ENCODE data around the gene OR51B5. TPM values are rescaled to one million over a fixed set of nuclear protein-coding genes. Genes with fewer than 3 reads are reported as not detected.

Gene OR51B5
- total and polyA plus RNA-seq, 2 of the 4 experiments (the other 2 are of a cell fraction): 0.09 to 0.54 TPM

DNA sequence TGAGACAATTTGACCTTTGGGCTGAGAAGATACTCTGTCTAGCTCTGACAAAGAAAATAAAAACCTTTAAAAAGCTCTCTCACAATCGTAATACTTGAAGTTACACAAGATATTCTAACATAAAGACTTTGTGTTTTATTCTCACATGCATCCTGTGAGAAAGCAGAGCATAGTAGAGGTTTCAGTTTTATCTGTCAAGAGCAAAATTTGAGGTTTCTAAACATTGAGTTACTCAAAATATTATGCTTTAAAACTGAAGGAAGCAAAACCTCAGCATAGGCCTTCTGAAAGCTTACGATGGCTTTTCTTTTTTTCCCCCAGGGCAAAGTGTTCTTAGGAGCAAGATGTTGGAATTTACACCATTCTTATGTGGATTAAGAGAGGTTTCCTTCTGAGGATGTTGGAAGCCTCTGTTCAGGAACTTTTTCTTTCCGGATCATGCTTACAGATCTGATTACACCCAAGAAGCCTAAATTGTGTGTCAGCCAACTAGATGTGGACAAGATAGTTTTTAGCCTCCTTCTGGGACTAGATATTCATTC, 25.2 kb upstream of the OR51B5 start:
- Histone ChIP-seq H2AK9ac (replicated peaks; ENCODE audit: low read depth, low read length, poor library complexity) (no peak overlapping the region), H3K79me1 (ENCODE audit: low read depth in 1 of 2, low read length in 2 of 2) (peaks cover 0 to 18% of the 10 kb centered on the region in 2 experiments; a peak in 2 of 4 replicates), H2BK5ac (ENCODE audit: low read depth, low read length, poor library complexity, severe bottlenecking) (peak overlapping the region; percentile 98), H3K14ac (replicated peaks; ENCODE audit: low read depth, low read length) (peak overlapping the region; percentile 82), H4K20me1 (ENCODE audit: insufficient read depth, low read length) (no peaks in the 10 kb centered on the region), H4K91ac (ENCODE audit: insufficient read depth, low read depth, low read length) (peak overlapping the region; percentile 87), H2AFZ (replicated peaks; ENCODE audit: low read length, poor library complexity) (no peak overlapping the region), H2BK120ac (ENCODE audit: low read depth, low read length) (peak overlapping the region; percentile 100), H3K4me2 (ENCODE audit: low read depth, low read length) (no peak overlapping the region), H3K9ac (ENCODE audit: low read depth, low read length) (peak overlapping the region; percentile 41; the same call in 1 of the 2 replicates), H2BK15ac (ENCODE audit: low read depth, low read length) (peak overlapping the region; percentile 61; the same call in 2 of the 3 replicates), H3K36me3 (ENCODE audit: control insufficient read depth, insufficient read depth, low read length) (no peaks in the 10 kb centered on the region), H2AK5ac (ENCODE audit: low read depth, low read length) (peak overlapping the region; percentile 85), H3K4ac (ENCODE audit: low read depth, low read length) (peak overlapping the region; percentile 80), H3K9me1 (ENCODE audit: insufficient read depth, low read length) (peaks cover 19% of the 10 kb centered on the region), H3K9me3 (ENCODE audit: control insufficient read depth, insufficient read depth, low read length) (peaks cover 3% of the 10 kb centered on the region), H3K23ac (ENCODE audit: low read depth, low read length) (peak overlapping the region; percentile 89), H3K18ac (ENCODE audit: low read depth, low read length) (peak overlapping the region; percentile 97; the same call in 1 of the 2 replicates), H4K8ac (ENCODE audit: low read depth in 2 of 2, low read length in 2 of 2) (peak overlapping the region; percentile 93 to 97), H2BK20ac (ENCODE audit: low read depth, low read length) (peak overlapping the region; percentile 99), H3K56ac (ENCODE audit: extremely low read depth, insufficient read depth, low read length) (peak overlapping the region; percentile 84), H3K27me3 (ENCODE audit: control insufficient read depth, insufficient read depth, low read length) (no peaks in the 10 kb centered on the region), H3K4me3 (ENCODE audit: insufficient read depth, low read depth, low read length) (no peak overlapping the region), H3K27ac (ENCODE audit: insufficient read depth, low read length) (peak overlapping the region; percentile 72), H3K4me1 (ENCODE audit: control insufficient read depth, insufficient read depth, low read length) (peaks cover 23% of the 10 kb centered on the region), H4K5ac (ENCODE audit: low read depth, low read length) (peak overlapping the region; percentile 96; the same call in 1 of the 2 replicates)
- ATAC-seq (ENCODE audit: low read depth): no peak
- no TSS peak for BruUV-seq (replicated peaks)
- ChIA-PET POLR2A (ENCODE audit: unreplicated experiment) (no interaction called here), CTCF (no interaction called here)
- no peak for TF ChIP-seq MAFK (IDR thresholded peaks at IDR 0.05; ENCODE audit: low read depth, low read length)
- no peak for TF ChIP-seq RFX5 (IDR thresholded peaks at IDR 0.05; ENCODE audit: low read depth, low read length)
- no peak for TF ChIP-seq BHLHE40 (IDR thresholded peaks at IDR 0.05; ENCODE audit: low read depth, low read length)
- no peak for TF ChIP-seq CEBPB (IDR thresholded peaks at IDR 0.05; ENCODE audit: low read depth, low read length)
- TF ChIP-seq RAD21 (IDR thresholded peaks at IDR 0.05; ENCODE audit: low read length): no peak
- no peak for TF ChIP-seq SMC3 (IDR thresholded peaks at IDR 0.05; ENCODE audit: low read depth, low read length)
- TF ChIP-seq MXI1 (IDR thresholded peaks at IDR 0.05; ENCODE audit: borderline replicate concordance, low read depth, low read length): no peak
- no peak for TF ChIP-seq FOS (IDR thresholded peaks at IDR 0.05; ENCODE audit: low read depth, low read length)
- TF ChIP-seq MAZ (IDR thresholded peaks at IDR 0.05; ENCODE audit: borderline replicate concordance, low read depth, low read length): no peak
- no peak for TF ChIP-seq RCOR1 (IDR thresholded peaks at IDR 0.05; ENCODE audit: insufficient replicate concordance, low read length)
- no peak for TF ChIP-seq NFE2L2 (IDR thresholded peaks at IDR 0.05; ENCODE audit: low read depth, low read length)
- TF ChIP-seq, protein P1, sequence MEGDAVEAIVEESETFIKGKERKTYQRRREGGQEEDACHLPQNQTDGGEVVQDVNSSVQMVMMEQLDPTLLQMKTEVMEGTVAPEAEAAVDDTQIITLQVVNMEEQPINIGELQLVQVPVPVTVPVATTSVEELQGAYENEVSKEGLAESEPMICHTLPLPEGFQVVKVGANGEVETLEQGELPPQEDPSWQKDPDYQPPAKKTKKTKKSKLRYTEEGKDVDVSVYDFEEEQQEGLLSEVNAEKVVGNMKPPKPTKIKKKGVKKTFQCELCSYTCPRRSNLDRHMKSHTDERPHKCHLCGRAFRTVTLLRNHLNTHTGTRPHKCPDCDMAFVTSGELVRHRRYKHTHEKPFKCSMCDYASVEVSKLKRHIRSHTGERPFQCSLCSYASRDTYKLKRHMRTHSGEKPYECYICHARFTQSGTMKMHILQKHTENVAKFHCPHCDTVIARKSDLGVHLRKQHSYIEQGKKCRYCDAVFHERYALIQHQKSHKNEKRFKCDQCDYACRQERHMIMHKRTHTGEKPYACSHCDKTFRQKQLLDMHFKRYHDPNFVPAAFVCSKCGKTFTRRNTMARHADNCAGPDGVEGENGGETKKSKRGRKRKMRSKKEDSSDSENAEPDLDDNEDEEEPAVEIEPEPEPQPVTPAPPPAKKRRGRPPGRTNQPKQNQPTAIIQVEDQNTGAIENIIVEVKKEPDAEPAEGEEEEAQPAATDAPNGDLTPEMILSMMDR (conservative IDR thresholded peaks at IDR 0.05; ENCODE audit: low read depth, low read length): no peak
- TF ChIP-seq, protein P2, sequence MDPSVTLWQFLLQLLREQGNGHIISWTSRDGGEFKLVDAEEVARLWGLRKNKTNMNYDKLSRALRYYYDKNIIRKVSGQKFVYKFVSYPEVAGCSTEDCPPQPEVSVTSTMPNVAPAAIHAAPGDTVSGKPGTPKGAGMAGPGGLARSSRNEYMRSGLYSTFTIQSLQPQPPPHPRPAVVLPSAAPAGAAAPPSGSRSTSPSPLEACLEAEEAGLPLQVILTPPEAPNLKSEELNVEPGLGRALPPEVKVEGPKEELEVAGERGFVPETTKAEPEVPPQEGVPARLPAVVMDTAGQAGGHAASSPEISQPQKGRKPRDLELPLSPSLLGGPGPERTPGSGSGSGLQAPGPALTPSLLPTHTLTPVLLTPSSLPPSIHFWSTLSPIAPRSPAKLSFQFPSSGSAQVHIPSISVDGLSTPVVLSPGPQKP (IDR thresholded peaks at IDR 0.05; ENCODE audit: borderline replicate concordance, low read depth, low read length): no peak
- in situ Hi-C loops (cut with MboI; ENCODE audit: low sequenced_read_pairs) (loop anchor here (10.0 kb wide), 1 partner anchor 84 kb away; no protein-coding TSS in a partner anchor), dilution Hi-C loops (cut with HindIII; ENCODE audit: low sequenced_read_pairs, unreplicated experiment) (no loop called here), intact Hi-C loops (cut with micrococcal nuclease) (loop anchor here (2.0 to 10.0 kb wide), 2 partner anchors 78 to 316 kb away; partner anchors contain the start of genes TRIM22 and TRIM5)
- DNase-seq: no peak
- WGBS, 2 experiments (ENCODE audit: extremely low coverage in 2 of 2, insufficient read length in 1 of 2): no CpG with 5 or more reads among the region's 3 CpGs
